Heart left ventricle (tissue), 16 donors: ENCODE results near the gene SLC26A9. TPM values are rescaled to one million over a fixed set of nuclear protein-coding genes. Genes with fewer than 3 reads are reported as not detected.

ENCODE experiments used
- ATAC-seq, 4 donors: fragments of 200-7000 bp; cut with Tn5 transposase; one replicate each; pipeline ENCODE4 v1.9.1; 2020 to 2022; ENCODE audit warnings: moderate library complexity in 4 of 4, mild to moderate bottlenecking in 3 of 4, moderate number of reproducible peaks in 1 of 4
- DNase-seq, 5 donors: peaks; one replicate each; pipeline ENCODE4 v3.0.0-alpha.2; 2020
- H3K27ac ChIP-seq, 12 donors: fragments of 200-600 bp; sonication (generic) in 4 of 12; one replicate each; pipeline versions ENCODE4 v1.5.0 to v1.8.0; 2016 to 2022; ENCODE audit warnings: mild to moderate bottlenecking in 2 of 12
- H3K27me3 ChIP-seq, 9 donors: fragments of 200-600 bp; sonication (generic) in 2 of 9; one replicate each; pipeline versions ENCODE4 v1.5.1 to v1.8.0; 2016 to 2022; ENCODE audit warnings: mild to moderate bottlenecking in 3 of 9
- H3K36me3 ChIP-seq, 9 donors: fragments of 200-600 bp; sonication (generic) in 2 of 9; one replicate each; pipeline versions ENCODE4 v1.5.0 to v1.8.0; 2018 to 2022; ENCODE audit warnings: mild to moderate bottlenecking in 2 of 9
- H3K4me1 ChIP-seq, 12 donors: fragments of 200-600 bp; sonication (generic) in 4 of 12; one replicate each; pipeline versions ENCODE4 v1.5.0 to v1.8.0; 2016 to 2022; ENCODE audit warnings: mild to moderate bottlenecking in 3 of 12
- H3K4me3 ChIP-seq, 12 donors: fragments of 200-600 bp; sonication (generic) in 4 of 12; one replicate each; pipeline versions ENCODE4 v1.5.0 to v1.8.0; 2017 to 2022; ENCODE audit warnings: mild to moderate bottlenecking in 9 of 12, moderate library complexity in 4 of 12
- H3K9me3 ChIP-seq, 12 donors: fragments of 200-600 bp; sonication (generic) in 4 of 12; one replicate each; pipeline versions ENCODE4 v1.5.0 to v1.8.0; 2016 to 2022; ENCODE audit warnings: mild to moderate bottlenecking in 1 of 12
- POLR2A ChIP-seq, 2 donors: fragments of 450-650 bp; IDR thresholded peaks; one replicate each; pipeline ENCODE4 v1.6.1; 2017; ENCODE audit warnings: antibody characterized with exemption in 2 of 2, mild to moderate bottlenecking in 2 of 2, moderate library complexity in 2 of 2
- WGBS, 4 donors: extraction: QIAGEN DNeasy Blood & Tissue Kit in 2 of 4; methylation state at CpG; one replicate each; pipeline versions ENCODE4 v1.1.5 to v1.1.7; 2013 to 2018; 5-methylcytosine and 5-hydroxymethylcytosine counted together
- intact Hi-C, 10 donors: fragments of 100-400 bp; cut with DNase I; formaldehyde crosslinking; loops; one replicate each; pipeline versions ENCODE4 v1.11.1 to v1.14.2; 2022
- long read RNA-seq, 3 donors: library from polyadenylated mRNA; unstranded; transcript quantifications; one replicate each; pipeline ENCODE4 v2.0.0, GENCODE V29; 2020 to 2021
- polyA plus RNA-seq, 2 donors: library from polyadenylated mRNA; stranded (reverse); fragments of 200-250 nt; gene quantifications; one replicate each; pipeline ENCODE4 v1.2.3, GENCODE V29; 2013
- total RNA-seq, 9 donors: library from RNA; depleted of rRNA in 2 of 9; stranded (reverse); fragments of >200 nt in 2 of 9; fragmentation: NEBNext Ultra II Directional in 3 of 9; extraction: Animal tissue kit (Norgen Biotek cat#: 25700) in 3 of 9; gene quantifications; one replicate each; pipeline versions ENCODE4 v1.1.0 to v1.2.4, GENCODE V29; 2016 to 2023
- TF ChIP-seq, protein P1 (sequence below), 12 donors: fragments of 200-600 bp; sonication (generic) in 4 of 12; IDR thresholded peaks; one replicate each; pipeline versions ENCODE4 v1.5.0 to v1.8.0; 2018 to 2022; ENCODE audit warnings: antibody characterized with exemption in 12 of 12, mild to moderate bottlenecking in 5 of 12
- donor health status: ischemic (EF 13 %, LVEDD 7.1; RV severe dilation, severe dysfunction).
- donor health status: healthy with polysubstance abuse.
- donor health status: DM: no; HTN: yes; CAD: no.
- donor health status: DM: no; HTN: no; CAD: no.
- donor health status: ischemic (EF 25% LVEDD 6.9; RV normal size, moderate dysfunction).
- donor health status: ischemic (EF 25% LVEDD 5.7; RV mildly dilated, moderate dysfunction).
- donor health status: healthy.
- donor health status: DM: yes; HTN: yes; CAD: no.
- donor health status: ischemic (EF 35%, LVEDD 5.7; RV mildly dilated, moderate dysfunction).
- donor health status: nonischemic (EF 11% LVEDD 7.7; RV severe dilation, severe dysfunction).
- donor health status: DM: yes; HTN: yes; CAD: no.
- donor health status: PGD.
- donor health status: ischemic (EF 29% LVEDD 5.4; RV normal size, mild dysfunction).
- donor health status: nonischemic (EF 23%, LVEDD 6.1; RV moderate dilation, normal function).

Gene SLC26A9, protein sequence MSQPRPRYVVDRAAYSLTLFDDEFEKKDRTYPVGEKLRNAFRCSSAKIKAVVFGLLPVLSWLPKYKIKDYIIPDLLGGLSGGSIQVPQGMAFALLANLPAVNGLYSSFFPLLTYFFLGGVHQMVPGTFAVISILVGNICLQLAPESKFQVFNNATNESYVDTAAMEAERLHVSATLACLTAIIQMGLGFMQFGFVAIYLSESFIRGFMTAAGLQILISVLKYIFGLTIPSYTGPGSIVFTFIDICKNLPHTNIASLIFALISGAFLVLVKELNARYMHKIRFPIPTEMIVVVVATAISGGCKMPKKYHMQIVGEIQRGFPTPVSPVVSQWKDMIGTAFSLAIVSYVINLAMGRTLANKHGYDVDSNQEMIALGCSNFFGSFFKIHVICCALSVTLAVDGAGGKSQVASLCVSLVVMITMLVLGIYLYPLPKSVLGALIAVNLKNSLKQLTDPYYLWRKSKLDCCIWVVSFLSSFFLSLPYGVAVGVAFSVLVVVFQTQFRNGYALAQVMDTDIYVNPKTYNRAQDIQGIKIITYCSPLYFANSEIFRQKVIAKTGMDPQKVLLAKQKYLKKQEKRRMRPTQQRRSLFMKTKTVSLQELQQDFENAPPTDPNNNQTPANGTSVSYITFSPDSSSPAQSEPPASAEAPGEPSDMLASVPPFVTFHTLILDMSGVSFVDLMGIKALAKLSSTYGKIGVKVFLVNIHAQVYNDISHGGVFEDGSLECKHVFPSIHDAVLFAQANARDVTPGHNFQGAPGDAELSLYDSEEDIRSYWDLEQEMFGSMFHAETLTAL
- total RNA-seq (10 to 100 TPM in 5 of 9 donors, 1 to 10 TPM in 4; 5.8 to 39.6 (median 14.3) TPM), polyA plus RNA-seq (10 to 100 TPM in 1 of 2 donors, 1 to 10 TPM in 1; 4.1 to 11.0 TPM)
- long read RNA-seq, donor 1, partial matches to known transcripts: 5 of 36 reads
- long read RNA-seq, donor 1, other reads (novel, unspliced or antisense): 31 of 36 reads
- long read RNA-seq, donor 2, partial matches to known transcripts: 34 of 36 reads
- long read RNA-seq, donor 2, other reads (novel, unspliced or antisense): 2 of 36 reads
- long read RNA-seq, donor 3, partial matches to known transcripts: 2 of 12 reads
- long read RNA-seq, donor 3, other reads (novel, unspliced or antisense): 10 of 12 reads

DNA sequence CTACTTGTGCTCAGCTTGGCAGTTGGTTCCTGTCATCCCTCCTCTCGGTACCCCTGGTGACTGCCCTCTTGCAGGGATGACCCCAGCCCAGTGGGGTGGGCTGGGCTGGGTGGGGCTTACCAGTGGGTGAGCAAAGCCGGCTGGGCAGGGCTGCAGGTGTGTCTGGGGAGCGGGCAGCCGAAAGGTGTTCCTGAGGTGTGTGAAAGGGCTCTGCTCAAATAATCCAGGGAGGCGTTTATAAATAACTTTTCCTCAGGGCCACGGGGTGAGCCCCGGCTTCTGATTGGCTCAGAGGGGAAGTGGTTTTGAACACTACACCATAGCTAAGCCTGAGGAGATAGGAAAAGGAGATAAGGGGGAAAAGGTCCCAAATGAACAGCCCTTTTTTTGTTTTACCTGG lies at the start of gene SLC26A9:
Gene SLC26A9, minus strand, starts transcription at position 212 of the 400 bp plus-strand sequence. CDS start 7,636 bp downstream, outside the sequence.
- 59 to 64% (median 62%) methylated on average over 6 to 7 of the region's 7 CpGs for WGBS, 4 donors
- ATAC-seq: no peak
- no peak within 1 kb of the TSS for H3K27ac ChIP-seq

DNA sequence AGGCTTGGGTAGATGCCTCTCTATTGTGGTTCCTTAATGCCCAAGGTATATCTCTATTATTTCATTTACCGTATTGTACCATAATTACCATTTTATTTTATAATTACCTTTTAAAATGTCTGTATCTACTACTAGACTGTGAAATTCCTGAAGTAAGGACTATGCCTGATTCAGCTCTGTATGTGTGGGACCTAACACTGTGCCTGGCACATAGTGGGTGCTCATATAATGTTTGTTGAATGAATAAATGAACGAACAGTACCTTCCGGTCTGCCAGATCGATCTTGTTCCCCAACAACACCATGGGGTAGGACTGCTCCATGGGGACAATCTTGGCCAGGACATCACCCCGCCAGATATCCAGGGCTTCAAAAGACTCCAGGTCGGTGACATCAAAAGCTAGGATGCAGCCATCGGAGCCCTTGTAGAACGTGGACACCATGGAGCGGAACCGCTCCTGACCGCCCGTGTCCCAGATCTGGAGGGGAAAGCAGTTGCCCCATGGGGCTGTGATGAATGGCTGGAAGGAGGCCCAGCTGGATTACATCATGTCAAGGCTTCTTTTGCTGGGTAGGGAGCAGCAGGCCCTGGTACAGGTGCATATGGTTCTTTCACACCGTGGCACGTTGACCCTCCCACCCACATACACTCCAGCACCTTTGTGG lies 49.1 kb upstream of the SLC26A9 start:
- no peaks in the 10 kb centered on the region for H3K27me3 ChIP-seq
- H3K36me3 ChIP-seq: peaks cover 0 to 38% (median 0%) of the 10 kb centered on the region in 9 donors
- peaks cover 0 to 14% (median 5%) of the 10 kb centered on the region in 12 donors for H3K4me1 ChIP-seq
- 91 to 94% (median 93%) methylated on average over 14 of the region's 14 CpGs for WGBS, 4 donors
- no peaks in the 10 kb centered on the region for H3K9me3 ChIP-seq
- intact Hi-C loops: loop anchor here in 1 of 10 donors (5.0 kb wide), 1 partner anchor 125 kb away; the partner anchor contains the start of gene AVPR1B
- ATAC-seq (no peak), DNase-seq (peak in 1 of 5 donors; percentile 10)
- H3K27ac ChIP-seq: no peak overlapping the region
- no peak overlapping the region for H3K4me3 ChIP-seq
- TF ChIP-seq POLR2A (IDR thresholded peaks at IDR 0.05): no peak
- TF ChIP-seq, protein P1, sequence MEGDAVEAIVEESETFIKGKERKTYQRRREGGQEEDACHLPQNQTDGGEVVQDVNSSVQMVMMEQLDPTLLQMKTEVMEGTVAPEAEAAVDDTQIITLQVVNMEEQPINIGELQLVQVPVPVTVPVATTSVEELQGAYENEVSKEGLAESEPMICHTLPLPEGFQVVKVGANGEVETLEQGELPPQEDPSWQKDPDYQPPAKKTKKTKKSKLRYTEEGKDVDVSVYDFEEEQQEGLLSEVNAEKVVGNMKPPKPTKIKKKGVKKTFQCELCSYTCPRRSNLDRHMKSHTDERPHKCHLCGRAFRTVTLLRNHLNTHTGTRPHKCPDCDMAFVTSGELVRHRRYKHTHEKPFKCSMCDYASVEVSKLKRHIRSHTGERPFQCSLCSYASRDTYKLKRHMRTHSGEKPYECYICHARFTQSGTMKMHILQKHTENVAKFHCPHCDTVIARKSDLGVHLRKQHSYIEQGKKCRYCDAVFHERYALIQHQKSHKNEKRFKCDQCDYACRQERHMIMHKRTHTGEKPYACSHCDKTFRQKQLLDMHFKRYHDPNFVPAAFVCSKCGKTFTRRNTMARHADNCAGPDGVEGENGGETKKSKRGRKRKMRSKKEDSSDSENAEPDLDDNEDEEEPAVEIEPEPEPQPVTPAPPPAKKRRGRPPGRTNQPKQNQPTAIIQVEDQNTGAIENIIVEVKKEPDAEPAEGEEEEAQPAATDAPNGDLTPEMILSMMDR (IDR thresholded peaks at IDR 0.05): no peak

More for the DNA sequence above, at the start of gene SLC26A9:
- Histone ChIP-seq H3K27me3 (peaks cover 0 to 4% (median 0%) of the 10 kb centered on the region in 9 donors), H3K4me3 (no peak within 1 kb of the TSS), H3K36me3 (no peaks in the 10 kb centered on the region), H3K9me3 (no peaks in the 10 kb centered on the region), H3K4me1 (peaks cover 0 to 16% (median 4%) of the 10 kb centered on the region in 12 donors)
- no peak for TF ChIP-seq POLR2A (IDR thresholded peaks at IDR 0.05)
- TF ChIP-seq, protein P1 (IDR thresholded peaks at IDR 0.05): no peak
- no peak for DNase-seq
- intact Hi-C loops: no loop called here

DNA sequence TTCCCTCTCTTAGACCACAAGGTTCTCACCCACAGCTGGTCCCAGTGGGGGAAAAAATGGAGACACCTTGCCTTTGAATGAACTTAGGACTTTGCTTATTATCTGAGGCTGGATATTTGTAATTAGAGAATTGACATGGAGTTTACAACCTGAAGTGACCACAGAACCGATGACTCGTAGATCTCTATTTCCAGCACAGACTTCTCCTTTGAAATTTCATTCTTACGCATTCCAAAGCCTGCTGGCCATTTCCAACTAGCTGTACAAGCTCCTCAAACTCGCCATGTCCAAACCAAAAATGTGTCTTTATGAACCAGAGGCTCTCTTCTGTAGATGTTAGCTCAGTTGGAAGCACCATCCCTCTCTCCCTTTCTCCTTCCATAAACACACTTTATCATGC lies 48.0 kb upstream of the SLC26A9 start:
- H3K4me3 ChIP-seq: no peak overlapping the region
- DNase-seq: no peak
- TF ChIP-seq POLR2A (IDR thresholded peaks at IDR 0.05): no peak
- TF ChIP-seq, protein P1 (IDR thresholded peaks at IDR 0.05): no peak
- H3K27ac ChIP-seq: no peak overlapping the region
- intact Hi-C loops: loop anchor here in 1 of 10 donors (5.0 kb wide), 1 partner anchor 126 kb away; the partner anchor contains the start of gene AVPR1B
- H3K4me1 ChIP-seq: peaks cover 0 to 25% (median 13%) of the 10 kb centered on the region in 12 donors
- no peak for ATAC-seq
- WGBS, 4 donors: 92 to 96% (median 94%) methylated on average over 4 of the region's 4 CpGs
- H3K36me3 ChIP-seq: peaks cover 0 to 38% (median 0%) of the 10 kb centered on the region in 9 donors
- H3K9me3 ChIP-seq: no peaks in the 10 kb centered on the region
- H3K27me3 ChIP-seq: no peaks in the 10 kb centered on the region
